KOPT-K1 (cell line): ENCODE results near the gene KIF23.

Experiments used
- H3K27ac ChIP-seq: fragments of 200-600 bp; sonication (generic); 2 replicates; pipeline ENCODE4 v1.5.1; 2016; ENCODE audit warnings: antibody characterized with exemption, mild to moderate bottlenecking, low read depth, low read length; ENCODE audit not compliant: poor library complexity, severe bottlenecking
- H3K36me3 ChIP-seq: fragments of 200-600 bp; sonication (generic); 2 replicates; pipeline ENCODE4 v1.5.1; 2017; ENCODE audit warnings: antibody characterized with exemption, mild to moderate bottlenecking, low read length, moderate library complexity; ENCODE audit not compliant: insufficient read depth
- H3K9me3 ChIP-seq: fragments of 200-600 bp; sonication (generic); 2 replicates; pipeline ENCODE4 v1.5.1; 2017; ENCODE audit warnings: antibody characterized with exemption, low read length, mild to moderate bottlenecking; ENCODE audit not compliant: insufficient read depth, poor library complexity, severe bottlenecking

KIF23 gene

GRCh38 chr15:69462030-69462492 lies 47.9 kb downstream of the KIF23 start:
- Histone ChIP-seq H3K36me3 (peaks cover 16% of the 10 kb centered on the region), H3K27ac (no peak overlapping the region), H3K9me3 (no peaks in the 10 kb centered on the region)

DNA sequence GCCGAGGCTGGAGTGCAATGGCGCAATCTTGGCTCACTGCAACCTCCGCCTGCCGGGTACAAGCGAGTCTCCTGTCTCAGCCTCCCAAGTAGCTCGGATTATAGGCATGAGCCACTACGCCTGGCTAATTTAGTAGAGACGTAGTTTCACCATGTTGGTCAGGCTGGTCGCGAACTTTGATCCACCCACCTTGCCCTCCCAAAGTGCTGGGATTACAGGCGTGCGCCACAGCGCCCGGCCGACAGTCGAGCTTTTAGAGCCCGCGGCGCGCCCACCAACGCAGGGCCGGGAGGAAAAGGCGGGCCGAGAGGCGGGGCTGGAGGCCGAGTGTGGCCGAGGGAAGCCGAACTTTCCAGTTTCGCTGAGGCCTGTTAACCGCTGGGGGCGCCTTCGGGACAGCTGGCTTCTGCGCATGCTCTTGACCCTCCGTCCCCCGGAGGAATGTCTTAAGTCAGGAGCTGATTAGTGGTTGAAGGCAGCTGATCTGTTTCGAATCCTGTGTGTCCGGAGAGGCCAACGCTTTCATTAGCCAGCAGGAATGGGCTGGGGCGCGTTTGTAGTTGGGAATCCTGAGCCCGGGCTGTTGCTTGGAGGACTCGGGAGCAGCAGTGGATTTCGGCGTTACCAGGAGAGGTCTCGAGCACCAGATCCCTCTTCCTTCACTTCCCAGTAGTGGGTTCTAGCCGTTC lies 48.5 kb downstream of the KIF23 start:
- no peaks in the 10 kb centered on the region for H3K9me3 ChIP-seq
- H3K36me3 ChIP-seq, result peaks cover 10% of the 10 kb centered on the region
- peak overlapping the region; percentile 66 for H3K27ac ChIP-seq

DNA sequence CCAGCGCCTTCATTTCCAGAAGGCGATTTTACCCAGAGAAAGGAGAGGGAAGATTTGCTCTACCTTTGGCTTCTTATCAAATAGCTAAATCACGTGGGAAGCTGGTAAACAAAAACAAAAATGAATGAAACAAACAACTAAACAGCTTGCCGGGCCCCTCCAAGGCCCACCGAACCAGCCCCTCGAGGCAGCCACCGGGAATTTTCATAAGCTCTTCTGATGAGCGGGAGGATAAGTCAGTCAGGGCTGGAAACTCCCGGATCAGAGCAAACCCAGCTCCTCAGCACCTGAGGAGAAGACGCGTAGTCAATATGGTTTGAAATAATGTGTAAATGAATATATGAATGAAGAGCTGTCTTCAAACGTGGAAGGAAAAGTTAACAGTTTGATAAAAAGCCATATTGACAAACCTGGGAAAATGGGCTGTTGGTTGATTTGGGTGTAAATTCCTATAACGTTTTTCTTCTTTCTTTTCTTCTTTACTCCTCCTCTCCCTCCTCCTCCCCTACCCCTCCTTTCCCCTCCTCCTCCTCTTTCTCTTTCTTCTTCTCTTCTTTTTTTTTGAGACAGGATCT lies 49.1 kb downstream of the KIF23 start:
- peak overlapping the region; percentile 66 for H3K27ac ChIP-seq
- no peaks in the 10 kb centered on the region for H3K9me3 ChIP-seq
- H3K36me3 ChIP-seq, result peaks cover 6% of the 10 kb centered on the region; the same call in 1 of the 2 replicates

GRCh38 chr15:69465253-69465652 lies 51.1 kb downstream of the KIF23 start:
- Histone ChIP-seq H3K27ac (no peak overlapping the region), H3K36me3 (no peaks in the 10 kb centered on the region), H3K9me3 (no peaks in the 10 kb centered on the region)

- H3K9me3 ChIP-seq, result no peaks in the 10 kb centered on the region
- H3K27ac ChIP-seq, result no peak overlapping the region
- H3K36me3 ChIP-seq, result no peaks in the 10 kb centered on the region
Observed at GRCh38 chr15:69466733-69467132, 52.6 kb downstream of the KIF23 start.

GRCh38 chr15:69467636-69468035 lies 53.5 kb downstream of the KIF23 start:
- H3K9me3 ChIP-seq, result no peaks in the 10 kb centered on the region
- H3K36me3 ChIP-seq, result no peaks in the 10 kb centered on the region
- peak overlapping the region; percentile 47 for H3K27ac ChIP-seq

DNA sequence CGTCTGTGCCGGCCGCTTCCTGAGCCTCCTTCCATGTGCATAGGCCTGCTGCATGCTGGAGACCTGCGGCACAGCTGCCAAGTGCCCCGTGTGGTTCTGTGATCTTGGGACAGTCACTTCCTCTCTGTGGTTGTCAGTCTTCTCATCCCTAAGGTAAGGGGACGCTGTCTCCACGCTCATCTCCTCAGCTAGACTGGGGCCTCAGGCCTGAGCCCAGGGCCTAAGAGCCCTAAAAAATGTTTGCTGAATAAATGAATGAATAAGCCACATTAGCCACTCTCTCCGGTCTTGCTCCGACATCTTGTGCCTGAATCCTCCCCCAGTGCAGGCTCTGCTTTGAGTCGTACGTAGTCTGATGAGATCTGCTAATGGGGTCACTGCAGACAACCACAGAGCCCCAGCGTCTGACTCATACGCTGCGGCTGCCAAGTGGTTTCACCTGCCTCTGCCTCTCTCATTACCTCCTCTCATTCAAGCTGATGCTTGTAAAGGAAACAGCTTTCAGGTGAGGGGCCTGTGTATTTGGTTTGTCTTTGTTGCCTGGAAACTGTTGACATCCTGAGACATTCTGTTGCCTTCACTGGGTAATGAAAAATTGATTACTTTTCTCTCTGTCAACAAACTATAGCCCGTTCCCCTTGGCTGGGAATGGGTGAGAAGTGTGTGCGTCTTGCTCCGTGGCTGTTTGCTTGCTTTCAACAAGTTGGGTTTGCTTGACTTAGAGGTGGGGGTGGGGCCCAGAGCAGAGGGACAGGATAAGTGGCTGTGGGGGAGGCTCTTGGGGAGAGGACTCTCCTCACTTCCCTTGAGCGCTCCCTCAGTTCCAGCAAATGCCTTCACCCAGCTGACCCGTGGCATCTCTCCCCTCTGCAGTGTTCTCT lies 54.3 kb downstream of the KIF23 start:
- Histone ChIP-seq H3K27ac (peak overlapping the region; percentile 47), H3K36me3 (no peaks in the 10 kb centered on the region), H3K9me3 (no peaks in the 10 kb centered on the region)

DNA sequence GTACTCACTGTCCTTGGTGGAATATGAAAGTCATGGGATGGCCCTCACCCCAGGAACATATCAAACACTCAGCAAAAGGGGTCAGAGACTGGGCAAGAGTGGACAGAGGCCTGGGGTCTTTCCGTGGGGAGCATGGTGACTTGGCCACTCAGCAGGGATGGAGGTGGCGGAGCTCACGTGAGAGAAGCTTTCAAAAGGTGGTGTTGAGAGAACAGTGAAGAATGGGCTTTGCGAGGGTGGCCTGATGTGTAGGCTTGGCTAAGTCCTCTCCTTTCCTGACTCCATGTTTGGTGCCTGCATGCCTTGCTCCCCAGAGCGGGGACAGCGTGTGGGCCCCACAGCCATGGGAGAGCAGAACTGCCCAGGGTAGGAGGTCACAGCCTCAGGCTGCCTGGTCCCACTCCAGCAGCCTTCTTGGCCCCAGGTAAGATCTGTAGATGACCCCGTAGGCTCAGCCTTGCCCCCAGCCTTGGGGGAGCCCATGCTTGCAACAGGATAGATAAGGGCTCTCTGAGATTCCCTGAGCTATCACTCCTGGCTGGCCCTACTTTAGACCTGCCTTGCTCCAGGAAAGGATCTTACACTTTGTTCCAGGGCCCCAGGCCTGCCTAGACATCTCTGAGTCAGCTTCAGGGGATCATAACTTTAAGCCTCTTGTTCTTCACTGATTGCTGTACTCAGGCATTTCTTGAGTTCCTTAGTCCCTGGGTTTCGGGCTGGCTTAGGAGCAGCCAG lies 55.5 kb downstream of the KIF23 start:
- Histone ChIP-seq H3K9me3 (no peaks in the 10 kb centered on the region), H3K27ac (peak overlapping the region; percentile 47), H3K36me3 (no peaks in the 10 kb centered on the region)

GRCh38 chr15:69472046-69472445 lies 57.9 kb downstream of the KIF23 start:
- H3K36me3 ChIP-seq, result no peaks in the 10 kb centered on the region

DNA sequence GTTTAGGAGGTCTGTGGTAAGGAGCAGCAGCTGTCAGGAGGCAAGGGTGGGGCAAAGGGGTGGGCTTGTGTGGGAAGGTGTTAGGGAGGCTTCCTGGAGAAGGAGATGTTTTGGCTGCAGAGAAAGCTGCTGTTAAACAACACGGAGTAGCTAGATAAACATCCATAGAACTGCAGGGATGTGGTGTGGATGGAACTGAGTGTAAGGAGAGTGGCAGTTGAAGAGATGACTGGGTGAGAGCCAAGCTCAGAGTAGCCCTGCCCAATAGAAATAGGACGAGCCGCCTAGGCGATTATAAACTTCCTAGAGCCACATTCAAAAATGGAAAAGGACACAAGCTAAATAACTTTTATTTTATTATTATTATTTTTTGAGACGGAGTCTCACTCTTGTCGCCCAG lies 58.4 kb downstream of the KIF23 start:
- no peaks in the 10 kb centered on the region for H3K36me3 ChIP-seq
- no peaks in the 10 kb centered on the region for H3K9me3 ChIP-seq
- H3K27ac ChIP-seq, result no peak overlapping the region

More at GRCh38 chr15:69472046-69472445, 57.9 kb downstream of the KIF23 start:
- no peaks in the 10 kb centered on the region for H3K9me3 ChIP-seq
- no peak overlapping the region for H3K27ac ChIP-seq

DNA sequence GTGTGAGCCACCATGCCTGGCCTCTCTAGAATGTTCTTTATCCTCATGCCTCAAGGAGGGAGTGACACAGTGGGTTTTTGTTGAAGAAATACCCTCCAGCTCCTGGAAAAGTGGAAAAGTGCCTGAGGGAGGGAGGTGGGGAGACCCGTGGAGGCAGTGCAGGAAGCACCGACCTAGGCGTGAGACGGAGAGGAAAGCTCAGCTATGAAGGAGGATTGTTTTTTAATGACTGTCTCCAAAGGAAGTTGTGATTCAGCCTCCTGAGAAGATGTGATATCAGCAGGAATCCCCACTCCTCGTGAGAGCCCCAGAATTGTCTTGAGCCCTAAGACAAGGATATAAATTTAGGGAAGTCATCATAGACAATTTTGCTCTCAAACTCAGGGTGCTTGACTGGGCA lies 60.1 kb downstream of the KIF23 start:
- H3K36me3 ChIP-seq, result no peaks in the 10 kb centered on the region
- H3K27ac ChIP-seq, result no peak overlapping the region
- no peaks in the 10 kb centered on the region for H3K9me3 ChIP-seq

GRCh38 chr15:69474846-69475455 lies 60.8 kb downstream of the KIF23 start:
- H3K27ac ChIP-seq, result no peak overlapping the region
- no peaks in the 10 kb centered on the region for H3K36me3 ChIP-seq
- H3K9me3 ChIP-seq, result peaks cover 7% of the 10 kb centered on the region

- no peak overlapping the region for H3K27ac ChIP-seq
- H3K9me3 ChIP-seq, result peaks cover 12% of the 10 kb centered on the region
- H3K36me3 ChIP-seq, result no peaks in the 10 kb centered on the region
Observed at GRCh38 chr15:69475769-69476358, 61.7 kb downstream of the KIF23 start.
